C4-2B (cell line): ENCODE measurements around the gene FUT9.

ENCODE experiments used
- H3K27ac ChIP-seq: fragments of 450-650 bp; 2 replicates; pipeline ENCODE4 v1.5.1; 2017
- CTCF ChIP-seq: fragments of 450-650 bp; conservative IDR thresholded peaks from 2 replicates; pipeline ENCODE4 v1.5.1; 2017; ENCODE audit warnings: mild to moderate bottlenecking
- ZFX ChIP-seq: fragments of 450-650 bp; IDR thresholded peaks from 2 replicates; pipeline ENCODE4 v1.6.1; 2017

The FUT9 gene

GRCh38 chr6:96094077-96094476 lies 78.3 kb downstream of the FUT9 start:
- no peak overlapping the region for H3K27ac ChIP-seq
- TF ChIP-seq CTCF, result no peak
- no peak for TF ChIP-seq ZFX

GRCh38 chr6:96099069-96099468 lies 83.3 kb downstream of the FUT9 start:
- TF ChIP-seq CTCF (no peak), ZFX (no peak)
- H3K27ac ChIP-seq, result no peak overlapping the region

- no peak for TF ChIP-seq ZFX
- TF ChIP-seq CTCF, result no peak
- no peak overlapping the region for H3K27ac ChIP-seq
Observed at GRCh38 chr6:96101564-96101963, 85.8 kb downstream of the FUT9 start.

- no peak overlapping the region for H3K27ac ChIP-seq
Observed at GRCh38 chr6:96104910-96105309, 89.1 kb downstream of the FUT9 start.

GRCh38 chr6:96110878-96111277 lies 95.1 kb downstream of the FUT9 start:
- no peak overlapping the region for H3K27ac ChIP-seq
- TF ChIP-seq ZFX (no peak), CTCF (no peak)

More at GRCh38 chr6:96104910-96105309, 89.1 kb downstream of the FUT9 start:
- TF ChIP-seq CTCF (no peak), ZFX (no peak)

- H3K27ac ChIP-seq, result no peak overlapping the region
- no peak for TF ChIP-seq CTCF
- TF ChIP-seq ZFX, result no peak
Observed at GRCh38 chr6:96116674-96117073, 100.9 kb downstream of the FUT9 start.

- TF ChIP-seq ZFX, result no peak
- no peak for TF ChIP-seq CTCF
- H3K27ac ChIP-seq, result no peak overlapping the region
Observed at GRCh38 chr6:96124778-96125177, 109.0 kb downstream of the FUT9 start.
